ENCODE results near the gene CAPZA1. TPM values are rescaled to one million over a fixed set of nuclear protein-coding genes. Genes with fewer than 3 reads are reported as not detected.

Gene CAPZA1
- 149 TPM for total RNA-seq (ENCODE audit: unreplicated experiment)
- long read RNA-seq, transcript CAPZA1-201 (10 exons, 3,020 nt): major isoform, 38 of 62 reads
- long read RNA-seq, partial matches to known transcripts: 0 of 62 reads
- long read RNA-seq, other reads (novel, unspliced or antisense): 24 of 62 reads

DNA sequence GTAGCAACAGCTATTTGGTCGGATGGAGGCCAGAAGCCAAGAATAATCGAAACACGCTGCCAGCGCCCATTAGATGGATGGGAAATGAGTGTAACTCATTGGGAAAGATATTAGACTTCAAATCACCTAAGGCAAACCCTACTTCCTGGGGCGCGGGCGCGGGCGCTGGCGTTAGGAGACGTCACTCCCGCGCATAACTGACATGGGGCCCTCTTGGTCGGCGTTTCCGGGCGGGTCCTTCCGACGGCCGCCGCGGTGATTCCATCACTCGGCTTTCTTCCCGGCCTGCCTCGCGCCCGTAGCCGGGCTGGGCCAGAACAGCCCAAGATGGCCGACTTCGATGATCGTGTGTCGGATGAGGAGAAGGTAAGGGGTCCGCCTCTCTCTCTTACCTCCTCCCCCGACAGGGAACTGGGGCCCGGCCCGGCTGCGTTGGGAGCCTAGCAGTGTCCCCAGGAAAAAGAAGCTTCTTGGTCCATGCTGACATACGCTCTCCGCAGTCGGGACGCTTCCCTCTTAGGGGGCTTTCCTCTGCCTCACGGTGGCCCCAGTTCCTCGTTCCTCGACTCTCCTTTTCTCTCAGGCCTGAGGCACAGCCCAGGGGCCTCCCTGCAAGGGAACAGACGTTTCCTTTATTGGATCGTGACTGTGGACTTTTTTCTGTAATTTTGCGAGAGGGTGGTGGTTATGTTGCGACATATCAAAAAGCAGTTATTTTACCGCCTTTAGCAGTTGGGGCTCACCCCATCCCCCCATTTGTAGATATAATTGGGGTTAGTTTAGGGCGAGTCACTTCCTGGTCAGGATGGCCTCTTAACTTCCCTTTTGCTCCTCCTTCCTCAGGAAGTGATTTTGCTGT is at the start of gene CAPZA1:
TSS of gene CAPZA1 (plus strand) at position 315 of the 859 bp plus-strand sequence. CDS start at position 328, 13 bp downstream.
- Mint-ChIP-seq H3K36me3 (ENCODE audit: unreplicated experiment) (no peaks in the 10 kb centered on the region), H3K4me1 (ENCODE audit: low read depth, unreplicated experiment) (peaks cover 10% of the 10 kb centered on the region), H3K4me3 (ENCODE audit: unreplicated experiment) (peak within 1 kb of the TSS; percentile 91), H3K9me3 (ENCODE audit: unreplicated experiment) (peaks cover 15% of the 10 kb centered on the region), H3K27ac (ENCODE audit: unreplicated experiment) (peak within 1 kb of the TSS; percentile 99), H3K27me3 (ENCODE audit: unreplicated experiment) (peaks cover 9% of the 10 kb centered on the region)
- DNase-seq: peak; percentile 93
- TF ChIP-seq CTCF (IDR thresholded peaks at IDR 0.05; ENCODE audit: partially characterized antibody, unreplicated experiment): no peak

DNA sequence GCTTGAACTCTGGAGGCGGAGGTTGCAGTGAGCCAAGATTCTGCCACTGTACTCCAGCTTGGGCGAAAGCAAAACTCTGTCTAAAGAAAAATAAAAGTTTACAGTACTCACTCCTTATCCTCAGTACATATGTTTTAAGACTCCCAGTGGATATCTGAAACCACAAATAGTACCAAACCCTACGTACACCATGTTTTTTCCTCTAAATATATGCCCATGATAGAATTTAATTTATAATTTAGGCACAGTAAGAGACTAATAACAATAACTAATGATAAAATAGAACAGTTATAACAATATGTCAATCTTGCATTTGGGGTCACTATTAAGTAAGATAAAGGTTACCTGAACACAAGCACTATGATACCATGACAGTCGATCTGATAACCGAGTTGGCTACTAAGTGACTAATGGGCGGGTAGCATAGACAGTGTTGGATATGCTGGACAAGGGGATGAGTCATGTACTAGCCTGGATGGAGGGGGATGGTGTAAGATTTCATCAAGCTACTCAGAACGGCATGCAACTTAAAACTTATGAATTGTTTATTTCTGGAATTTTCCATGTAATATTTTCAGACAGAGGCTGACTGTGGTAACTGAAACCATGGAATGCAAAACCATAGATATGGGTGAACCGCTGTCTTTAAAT is 44.4 kb upstream of the CAPZA1 start:
- Mint-ChIP-seq H3K4me1 (ENCODE audit: low read depth, unreplicated experiment) (no peaks in the 10 kb centered on the region), H3K9me3 (ENCODE audit: unreplicated experiment) (no peaks in the 10 kb centered on the region), H3K4me3 (ENCODE audit: unreplicated experiment) (no peak overlapping the region), H3K27ac (ENCODE audit: unreplicated experiment) (no peak overlapping the region), H3K27me3 (ENCODE audit: unreplicated experiment) (no peaks in the 10 kb centered on the region), H3K36me3 (ENCODE audit: unreplicated experiment) (peaks cover 5% of the 10 kb centered on the region)
- TF ChIP-seq CTCF (IDR thresholded peaks at IDR 0.05; ENCODE audit: partially characterized antibody, unreplicated experiment): no peak
- no peak for DNase-seq

- no peak for DNase-seq
- no peaks in the 10 kb centered on the region for H3K9me3 Mint-ChIP-seq (ENCODE audit: unreplicated experiment)
- no peak overlapping the region for H3K27ac Mint-ChIP-seq (ENCODE audit: unreplicated experiment)
- no peak overlapping the region for H3K4me3 Mint-ChIP-seq (ENCODE audit: unreplicated experiment)
- H3K36me3 Mint-ChIP-seq (ENCODE audit: unreplicated experiment): peaks cover 5% of the 10 kb centered on the region
- TF ChIP-seq CTCF (IDR thresholded peaks at IDR 0.05; ENCODE audit: partially characterized antibody, unreplicated experiment): no peak
- H3K27me3 Mint-ChIP-seq (ENCODE audit: unreplicated experiment): no peaks in the 10 kb centered on the region
- H3K4me1 Mint-ChIP-seq (ENCODE audit: low read depth, unreplicated experiment): no peaks in the 10 kb centered on the region
Measured at GRCh38 chr1:112576240-112576639, 43.4 kb upstream of the CAPZA1 start.

GRCh38 chr1:112579801-112580510 is 39.7 kb upstream of the CAPZA1 start:
- Mint-ChIP-seq H3K27ac (ENCODE audit: unreplicated experiment) (no peak overlapping the region), H3K4me1 (ENCODE audit: low read depth, unreplicated experiment) (no peaks in the 10 kb centered on the region), H3K9me3 (ENCODE audit: unreplicated experiment) (no peaks in the 10 kb centered on the region), H3K36me3 (ENCODE audit: unreplicated experiment) (no peaks in the 10 kb centered on the region), H3K4me3 (ENCODE audit: unreplicated experiment) (no peak overlapping the region), H3K27me3 (ENCODE audit: unreplicated experiment) (no peaks in the 10 kb centered on the region)
- TF ChIP-seq CTCF (IDR thresholded peaks at IDR 0.05; ENCODE audit: partially characterized antibody, unreplicated experiment): no peak
- DNase-seq: no peak
